Measurements from ENCODE around the gene PYGO2. TPM values are rescaled to one million over a fixed set of nuclear protein-coding genes. Genes with fewer than 3 reads are reported as not detected.
A peak's percentile ranks its signal among the peaks of the same experiment; 100 is the strongest.

Gene PYGO2
- total RNA-seq, 1 donor from 2014 or later, result 7.4 TPM

DNA sequence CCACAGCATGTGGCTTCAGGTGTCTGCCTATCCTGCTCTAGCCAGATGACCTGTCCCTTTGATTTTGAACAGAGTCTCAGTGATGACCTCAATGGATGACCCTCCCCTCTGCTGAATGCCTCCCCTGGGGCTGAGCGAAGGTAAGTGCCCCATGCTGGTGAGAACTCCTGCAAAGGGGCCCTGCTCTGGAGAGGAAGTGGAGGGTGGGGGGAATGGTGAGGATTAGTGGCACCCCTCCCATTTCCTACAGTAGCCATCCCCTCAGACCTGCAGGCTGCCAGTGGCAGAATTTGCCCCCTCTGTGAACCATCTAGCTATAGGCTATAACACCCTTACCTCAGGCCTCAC lies 21.4 kb downstream of the PYGO2 start:
- DNase-seq (ENCODE audit: low read depth) (no peak), FAIRE-seq (no peak)
- TF ChIP-seq, protein P1, sequence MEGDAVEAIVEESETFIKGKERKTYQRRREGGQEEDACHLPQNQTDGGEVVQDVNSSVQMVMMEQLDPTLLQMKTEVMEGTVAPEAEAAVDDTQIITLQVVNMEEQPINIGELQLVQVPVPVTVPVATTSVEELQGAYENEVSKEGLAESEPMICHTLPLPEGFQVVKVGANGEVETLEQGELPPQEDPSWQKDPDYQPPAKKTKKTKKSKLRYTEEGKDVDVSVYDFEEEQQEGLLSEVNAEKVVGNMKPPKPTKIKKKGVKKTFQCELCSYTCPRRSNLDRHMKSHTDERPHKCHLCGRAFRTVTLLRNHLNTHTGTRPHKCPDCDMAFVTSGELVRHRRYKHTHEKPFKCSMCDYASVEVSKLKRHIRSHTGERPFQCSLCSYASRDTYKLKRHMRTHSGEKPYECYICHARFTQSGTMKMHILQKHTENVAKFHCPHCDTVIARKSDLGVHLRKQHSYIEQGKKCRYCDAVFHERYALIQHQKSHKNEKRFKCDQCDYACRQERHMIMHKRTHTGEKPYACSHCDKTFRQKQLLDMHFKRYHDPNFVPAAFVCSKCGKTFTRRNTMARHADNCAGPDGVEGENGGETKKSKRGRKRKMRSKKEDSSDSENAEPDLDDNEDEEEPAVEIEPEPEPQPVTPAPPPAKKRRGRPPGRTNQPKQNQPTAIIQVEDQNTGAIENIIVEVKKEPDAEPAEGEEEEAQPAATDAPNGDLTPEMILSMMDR (IDR thresholded peaks at IDR 0.05; ENCODE audit: insufficient read depth, low read length, severe bottlenecking), result no peak
- Histone ChIP-seq H3K4me3 (ENCODE audit: low read depth, low read length) (no peak overlapping the region), H3K36me3 (ENCODE audit: control insufficient read depth, insufficient read depth, low read length) (no peaks in the 10 kb centered on the region), H3K27me3 (ENCODE audit: control insufficient read depth, insufficient read depth, low read length) (no peaks in the 10 kb centered on the region)

DNA sequence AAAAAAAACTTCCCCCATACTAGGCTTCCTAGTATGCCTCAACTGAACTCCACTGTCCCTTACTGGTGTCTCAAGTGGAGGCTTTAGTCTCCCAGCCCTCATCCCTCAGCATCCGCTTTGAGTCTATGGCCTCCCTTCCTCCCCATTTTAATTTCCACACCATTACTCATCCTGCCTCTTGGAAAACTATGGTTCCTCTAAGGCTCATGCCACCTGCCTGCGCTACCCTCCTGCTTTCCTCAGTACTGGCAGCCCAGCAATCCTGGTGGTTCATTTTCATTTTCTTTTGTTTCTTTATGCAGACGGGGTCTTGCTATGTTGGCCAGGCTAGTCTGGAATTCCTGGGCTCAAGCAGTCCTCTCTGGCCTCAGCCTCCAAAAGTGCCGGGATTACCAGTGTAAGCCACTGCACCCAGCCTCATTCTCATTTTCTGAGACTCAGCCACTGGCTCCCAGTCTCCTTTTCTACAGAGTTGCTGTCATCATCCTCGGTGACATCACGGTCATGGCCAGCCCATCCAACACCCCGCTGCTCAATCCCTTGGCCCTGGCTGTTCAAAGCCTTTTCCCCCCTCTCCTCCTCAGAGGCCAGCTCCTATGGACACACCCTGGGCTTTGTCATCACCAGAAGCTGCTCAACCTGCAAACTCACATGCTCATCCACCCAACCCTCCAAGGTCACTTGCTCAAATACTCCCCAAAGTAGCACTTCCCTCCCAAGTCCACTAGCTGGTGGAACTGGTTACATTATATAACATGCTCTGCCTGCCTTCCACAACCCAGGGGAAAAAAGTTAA lies 22.8 kb downstream of the PYGO2 start:
- TF ChIP-seq, protein P1 (IDR thresholded peaks at IDR 0.05; ENCODE audit: insufficient read depth, low read length, severe bottlenecking), result no peak
- FAIRE-seq (no peak), DNase-seq (ENCODE audit: low read depth) (peak; percentile 48)
- Histone ChIP-seq H3K4me3 (ENCODE audit: low read depth, low read length) (no peak overlapping the region), H3K27me3 (ENCODE audit: control insufficient read depth, insufficient read depth, low read length) (no peaks in the 10 kb centered on the region), H3K36me3 (ENCODE audit: control insufficient read depth, insufficient read depth, low read length) (no peaks in the 10 kb centered on the region)

DNA sequence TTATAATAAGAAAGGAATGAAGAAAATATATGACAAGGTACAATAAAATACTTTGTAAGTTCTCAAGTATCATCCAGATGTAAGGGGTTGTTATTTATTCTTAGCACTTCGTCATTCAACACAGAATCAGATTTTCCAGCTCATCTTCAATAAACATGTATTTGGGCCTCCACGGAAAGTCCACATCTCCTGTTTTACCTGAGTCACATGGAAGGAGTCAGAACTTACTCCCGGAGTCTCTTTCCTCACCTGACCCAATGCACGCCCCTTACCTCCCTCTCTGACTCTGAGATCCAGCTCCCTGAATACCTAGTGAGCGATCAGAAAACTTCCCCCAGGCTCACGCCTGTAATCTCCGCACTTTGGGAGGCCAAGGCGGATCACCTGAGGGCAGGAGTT lies 23.6 kb downstream of the PYGO2 start:
- FAIRE-seq (no peak), DNase-seq (ENCODE audit: low read depth) (peak; percentile 64)
- H3K36me3 ChIP-seq (ENCODE audit: control insufficient read depth, insufficient read depth, low read length), result no peaks in the 10 kb centered on the region
- peak overlapping the region; percentile 67 for H3K4me3 ChIP-seq (ENCODE audit: low read depth, low read length)
- H3K27me3 ChIP-seq (ENCODE audit: control insufficient read depth, insufficient read depth, low read length), result no peaks in the 10 kb centered on the region
- TF ChIP-seq, protein P1 (IDR thresholded peaks at IDR 0.05; ENCODE audit: insufficient read depth, low read length, severe bottlenecking), result no peak

DNA sequence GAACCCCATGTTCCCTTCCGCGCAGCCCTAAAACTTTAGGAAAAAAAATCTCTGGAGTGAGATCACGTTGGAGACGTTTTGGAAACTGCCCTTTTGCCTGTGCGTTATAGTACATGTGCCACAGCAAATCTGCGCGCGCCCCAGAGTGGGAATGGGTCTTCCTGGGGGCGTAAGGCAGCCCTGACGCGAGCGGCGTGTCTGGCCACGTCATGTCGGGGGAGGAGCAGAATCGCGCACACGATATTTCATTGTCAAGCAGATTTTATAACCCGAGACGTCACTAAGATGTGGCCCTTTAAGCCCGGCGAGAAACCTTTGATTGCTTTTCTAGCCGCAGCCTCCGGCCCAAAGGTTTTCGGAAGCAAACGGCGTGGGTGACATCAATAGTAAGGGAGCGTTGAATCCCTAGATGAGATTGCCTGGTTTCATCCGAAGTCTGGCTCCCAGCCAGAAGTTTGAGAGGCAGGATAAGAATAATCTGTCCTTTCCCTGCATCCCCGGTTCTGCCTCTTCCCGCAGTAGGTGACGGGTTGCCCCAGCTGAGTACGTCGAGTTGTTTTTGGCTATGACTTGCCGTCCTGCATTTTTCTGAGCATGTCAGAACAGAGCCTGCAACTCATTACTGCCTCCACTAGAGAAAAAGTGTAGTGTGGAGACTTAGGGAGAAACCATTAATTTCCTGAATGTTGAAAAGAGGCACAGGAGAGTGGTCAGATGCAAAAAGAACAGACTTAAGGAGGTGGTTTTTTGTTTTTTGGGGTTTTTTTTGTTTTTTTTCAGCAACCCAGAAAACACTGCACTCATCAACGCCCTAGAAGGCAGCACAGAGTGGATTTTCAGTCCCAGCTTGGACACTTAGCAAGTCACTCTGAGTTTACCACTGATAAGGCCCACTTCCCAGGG lies 24.2 kb downstream of the PYGO2 start:
- Histone ChIP-seq H3K27me3 (ENCODE audit: control insufficient read depth, insufficient read depth, low read length) (no peaks in the 10 kb centered on the region), H3K36me3 (ENCODE audit: control insufficient read depth, insufficient read depth, low read length) (no peaks in the 10 kb centered on the region), H3K4me3 (ENCODE audit: low read depth, low read length) (peak overlapping the region; percentile 67)
- peak; percentile 94 for DNase-seq (ENCODE audit: low read depth)
- FAIRE-seq, result no peak
- TF ChIP-seq, protein P1 (IDR thresholded peaks at IDR 0.05; ENCODE audit: insufficient read depth, low read length, severe bottlenecking), result no peak

DNA sequence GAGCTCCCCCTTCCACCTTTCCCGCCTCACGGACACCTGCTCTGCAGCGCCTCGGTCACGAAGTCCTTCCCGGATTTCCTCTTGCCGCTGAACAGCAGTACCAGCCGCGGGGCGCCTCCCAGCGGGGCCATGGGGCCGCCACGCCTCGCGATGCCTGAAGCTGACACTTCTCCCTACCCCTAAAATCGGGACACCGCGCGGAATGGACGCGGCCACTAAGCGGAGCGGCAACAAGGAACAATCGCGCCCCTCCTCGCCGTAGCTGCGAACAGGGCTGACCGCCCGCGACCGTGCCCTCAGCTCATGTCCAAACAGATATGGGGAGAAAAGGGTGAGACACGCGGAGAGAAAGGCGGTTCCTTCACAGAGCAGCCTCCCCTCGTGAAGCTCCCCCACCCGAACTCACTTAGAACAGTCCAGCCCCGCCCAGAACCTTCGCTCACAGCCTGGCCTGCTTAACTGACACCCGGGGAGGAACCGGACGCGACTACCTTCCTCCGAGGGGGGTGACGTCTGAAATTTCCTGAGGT lies 25.0 kb downstream of the PYGO2 start, which contains the start of gene PMVK:
PMVK (minus strand) TSS at position 165 of the 530 bp plus-strand sequence; CDS start at position 131, 34 bp downstream.
- Histone ChIP-seq H3K27me3 (ENCODE audit: control insufficient read depth, insufficient read depth, low read length) (no peaks in the 10 kb centered on the region), H3K4me3 (ENCODE audit: low read depth, low read length) (peak within 1 kb of the TSS; percentile 67), H3K36me3 (ENCODE audit: control insufficient read depth, insufficient read depth, low read length) (no peaks in the 10 kb centered on the region)
- TF ChIP-seq, protein P1 (IDR thresholded peaks at IDR 0.05; ENCODE audit: insufficient read depth, low read length, severe bottlenecking), result peak; percentile 60
- FAIRE-seq (no peak), DNase-seq (ENCODE audit: low read depth) (peak; percentile 84)
